ENCODE data around the gene TMEM244. TPM values are rescaled to one million over a fixed set of nuclear protein-coding genes. Genes with fewer than 3 reads are reported as not detected.

Gene TMEM244
- total RNA-seq (2022; extraction: Qiagen RNA extraction; ENCODE audit: low read depth), result not detected in 5 replicates

GRCh38 chr6:129860908-129861665, at the start of gene TMEM244:
Gene TMEM244, minus strand, starts transcription at chr6:129861315. Its CDS starts 127 bp downstream, at chr6:129861188.

Other genes with a start within 250 kb of the TMEM244 start
- gene ARHGAP18, start 151.1 kb downstream of the TMEM244 start, total RNA-seq (2022; extraction: Qiagen RNA extraction; ENCODE audit: low read depth), result 4.5 to 5.6 TPM (median 4.8 TPM) in 5 replicates
- gene L3MBTL3, start 157.3 kb upstream of the TMEM244 start, total RNA-seq (2022; extraction: Qiagen RNA extraction; ENCODE audit: low read depth), result 2.6 to 3.9 TPM (median 3.6 TPM) in 5 replicates